Measurements from ENCODE around the gene COL23A1. TPM values are rescaled to one million over a fixed set of nuclear protein-coding genes. Genes with fewer than 3 reads are reported as not detected.
A peak's percentile ranks its signal among the peaks of the same experiment; 100 is the strongest.
"Not testable (repeated sequence)": the region's sequence is repeated elsewhere in the genome, so short reads cannot be mapped to it uniquely, and the experiment has no call there.

The COL23A1 gene
- total RNA-seq, 2 donors from 2014 or later, result 0.14 to 0.20 TPM

- H3K36me3 Mint-ChIP-seq, result no peaks in the 10 kb centered on the region
- H3K9me3 Mint-ChIP-seq, result peaks cover 0 to 5% of the 10 kb centered on the region in 2 donors
- ATAC-seq, result no peak
- no peak for DNase-seq (ENCODE audit: low spot score in 2 of 2)
- peak overlapping the region in 1 of 2 donors; percentile 60 for H3K27ac Mint-ChIP-seq
Measured at GRCh38 chr5:178273665-178274541, 316.3 kb downstream of the COL23A1 start.

- DNase-seq (ENCODE audit: low spot score in 2 of 2) (no peak), ATAC-seq (no peak)
- Mint-ChIP-seq H3K27ac (no peak overlapping the region), H3K36me3 (no peaks in the 10 kb centered on the region), H3K9me3 (peaks cover 0 to 5% of the 10 kb centered on the region in 2 donors)
Measured at GRCh38 chr5:178273041-178273440, 317.2 kb downstream of the COL23A1 start.

DNA sequence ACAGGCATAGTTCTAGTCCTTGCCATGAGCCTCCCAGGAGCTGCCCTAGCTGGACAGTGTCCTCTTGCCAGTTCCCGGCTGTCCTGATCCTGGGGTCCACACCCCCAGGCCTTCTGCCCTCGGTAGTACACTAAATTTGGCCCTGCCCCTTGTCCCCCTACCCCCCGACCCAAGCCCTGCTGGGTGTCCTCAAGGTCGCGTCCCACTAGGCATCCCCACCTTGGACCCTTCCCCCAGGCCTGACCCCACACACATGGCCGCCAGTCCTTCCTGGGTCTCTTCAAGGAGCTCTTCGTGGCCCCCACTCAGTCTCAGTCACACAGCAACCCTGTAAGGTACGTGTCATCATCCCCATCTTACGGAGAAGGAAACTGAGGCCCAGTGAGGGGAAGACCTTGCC is 317.6 kb downstream of the COL23A1 start:
- H3K9me3 Mint-ChIP-seq, result peaks cover 0 to 5% of the 10 kb centered on the region in 2 donors
- no peaks in the 10 kb centered on the region for H3K36me3 Mint-ChIP-seq
- no peak overlapping the region for H3K27ac Mint-ChIP-seq
- DNase-seq (ENCODE audit: low spot score in 2 of 2) (no peak), ATAC-seq (no peak)

- H3K36me3 Mint-ChIP-seq, result no peaks in the 10 kb centered on the region
- ATAC-seq, result no peak
- H3K9me3 Mint-ChIP-seq, result peaks cover 0 to 5% of the 10 kb centered on the region in 2 donors
- no peak for DNase-seq (ENCODE audit: low spot score in 2 of 2)
- no peak overlapping the region for H3K27ac Mint-ChIP-seq
Measured at GRCh38 chr5:178271726-178272479, 318.3 kb downstream of the COL23A1 start.

- ATAC-seq, result no peak
- no peaks in the 10 kb centered on the region for H3K36me3 Mint-ChIP-seq
- H3K9me3 Mint-ChIP-seq, result peaks cover 0 to 5% of the 10 kb centered on the region in 2 donors
- no peak overlapping the region for H3K27ac Mint-ChIP-seq
- DNase-seq (ENCODE audit: low spot score in 2 of 2), result no peak
Measured at GRCh38 chr5:178271231-178271630, 319.0 kb downstream of the COL23A1 start.

- Mint-ChIP-seq H3K27ac (no peak overlapping the region), H3K9me3 (peaks cover 0 to 5% of the 10 kb centered on the region in 2 donors), H3K36me3 (no peaks in the 10 kb centered on the region)
- DNase-seq (ENCODE audit: low spot score in 2 of 2), result no peak
- no peak for ATAC-seq
Measured at GRCh38 chr5:178269499-178269898, 320.7 kb downstream of the COL23A1 start.

DNA sequence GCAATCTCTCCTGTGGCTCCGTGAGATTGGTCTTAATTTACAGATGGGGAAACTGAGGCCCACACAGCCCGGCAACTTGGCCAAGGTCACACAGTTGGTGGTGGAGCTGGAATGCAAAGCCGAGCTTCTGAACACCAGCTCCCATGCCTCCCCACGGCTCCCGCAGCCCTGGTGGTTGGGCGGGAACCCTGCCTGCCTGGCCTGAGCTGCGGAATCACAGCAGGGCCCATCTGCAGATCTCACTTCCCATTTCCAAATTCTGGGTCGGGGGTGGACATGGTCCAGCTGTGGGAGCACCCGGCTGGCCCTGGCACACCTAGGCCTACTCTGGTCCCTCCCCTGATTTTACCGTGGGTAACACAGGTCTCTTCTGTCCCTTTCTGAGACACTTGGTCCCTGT is 322.3 kb downstream of the COL23A1 start:
- Mint-ChIP-seq H3K9me3 (peaks cover 5% of the 10 kb centered on the region in 2 donors), H3K27ac (no peak overlapping the region), H3K36me3 (no peaks in the 10 kb centered on the region)
- ATAC-seq (no peak), DNase-seq (ENCODE audit: low spot score in 2 of 2) (no peak)

DNA sequence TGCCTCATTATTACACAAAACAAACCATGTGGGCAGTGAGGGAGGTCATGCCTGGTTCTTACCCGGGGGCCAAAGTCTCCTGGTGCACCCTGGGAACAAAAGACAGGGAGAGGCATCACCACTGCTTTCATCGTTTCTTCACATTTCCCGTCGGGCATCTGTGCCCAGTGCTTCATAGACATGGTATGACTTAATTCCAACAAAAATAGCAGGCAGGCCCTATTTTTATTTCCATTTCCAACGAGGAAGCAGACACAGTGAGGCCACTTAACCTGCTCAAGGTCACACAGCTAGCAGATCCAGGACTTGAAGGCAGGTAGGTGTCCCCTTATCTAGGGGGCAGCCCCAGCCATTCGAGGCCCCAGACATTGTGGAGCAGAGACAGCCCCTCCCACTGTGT is 322.9 kb downstream of the COL23A1 start:
- peaks cover 5 to 10% of the 10 kb centered on the region in 2 donors for H3K9me3 Mint-ChIP-seq
- ATAC-seq (no peak), DNase-seq (ENCODE audit: low spot score in 2 of 2) (no peak)
- H3K36me3 Mint-ChIP-seq, result no peaks in the 10 kb centered on the region
- H3K27ac Mint-ChIP-seq, result peak overlapping the region in 1 of 2 donors; percentile 27

GRCh38 chr5:178266581-178266980 is 323.6 kb downstream of the COL23A1 start:
- Mint-ChIP-seq H3K27ac (peak overlapping the region in 1 of 2 donors; percentile 27), H3K36me3 (no peaks in the 10 kb centered on the region), H3K9me3 (peaks cover 5 to 10% of the 10 kb centered on the region in 2 donors)
- no peak for ATAC-seq
- DNase-seq (ENCODE audit: low spot score in 2 of 2), result no peak

DNA sequence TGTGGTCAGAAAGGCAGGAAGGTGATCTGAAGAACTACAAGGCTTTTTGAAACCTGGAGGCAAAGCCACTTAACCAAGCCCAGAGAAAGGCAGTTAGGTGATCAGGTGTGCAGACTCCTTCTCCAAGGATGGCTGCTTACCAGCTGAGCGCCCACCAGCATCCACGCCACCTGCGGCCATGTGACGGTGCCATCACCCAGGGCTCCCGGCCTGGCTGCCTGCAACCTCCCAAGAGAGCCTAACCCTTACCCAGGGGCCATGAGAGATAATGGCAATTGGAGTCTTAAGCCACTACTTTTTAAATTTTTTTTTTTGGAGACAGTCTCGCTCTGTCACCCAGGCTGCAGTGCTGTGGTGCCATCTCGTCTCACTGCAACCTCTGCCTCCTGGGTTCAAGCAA is 324.4 kb downstream of the COL23A1 start:
- Mint-ChIP-seq H3K27ac (no peak overlapping the region), H3K9me3 (peaks cover 5 to 10% of the 10 kb centered on the region in 2 donors), H3K36me3 (no peaks in the 10 kb centered on the region)
- ATAC-seq, result no peak
- no peak for DNase-seq (ENCODE audit: low spot score in 2 of 2)

GRCh38 chr5:178264044-178264443 is 326.1 kb downstream of the COL23A1 start:
- H3K36me3 Mint-ChIP-seq, result no peaks in the 10 kb centered on the region
- peaks cover 5% of the 10 kb centered on the region in 2 donors for H3K9me3 Mint-ChIP-seq
- no peak overlapping the region for H3K27ac Mint-ChIP-seq
- ATAC-seq (no peak), DNase-seq (ENCODE audit: low spot score in 2 of 2) (no peak)

- peaks cover 5% of the 10 kb centered on the region in 2 donors for H3K9me3 Mint-ChIP-seq
- H3K36me3 Mint-ChIP-seq, result no peaks in the 10 kb centered on the region
- no peak overlapping the region for H3K27ac Mint-ChIP-seq
- DNase-seq (ENCODE audit: low spot score in 2 of 2) (no peak), ATAC-seq (no peak)
Measured at GRCh38 chr5:178261666-178262600, 328.3 kb downstream of the COL23A1 start.

DNA sequence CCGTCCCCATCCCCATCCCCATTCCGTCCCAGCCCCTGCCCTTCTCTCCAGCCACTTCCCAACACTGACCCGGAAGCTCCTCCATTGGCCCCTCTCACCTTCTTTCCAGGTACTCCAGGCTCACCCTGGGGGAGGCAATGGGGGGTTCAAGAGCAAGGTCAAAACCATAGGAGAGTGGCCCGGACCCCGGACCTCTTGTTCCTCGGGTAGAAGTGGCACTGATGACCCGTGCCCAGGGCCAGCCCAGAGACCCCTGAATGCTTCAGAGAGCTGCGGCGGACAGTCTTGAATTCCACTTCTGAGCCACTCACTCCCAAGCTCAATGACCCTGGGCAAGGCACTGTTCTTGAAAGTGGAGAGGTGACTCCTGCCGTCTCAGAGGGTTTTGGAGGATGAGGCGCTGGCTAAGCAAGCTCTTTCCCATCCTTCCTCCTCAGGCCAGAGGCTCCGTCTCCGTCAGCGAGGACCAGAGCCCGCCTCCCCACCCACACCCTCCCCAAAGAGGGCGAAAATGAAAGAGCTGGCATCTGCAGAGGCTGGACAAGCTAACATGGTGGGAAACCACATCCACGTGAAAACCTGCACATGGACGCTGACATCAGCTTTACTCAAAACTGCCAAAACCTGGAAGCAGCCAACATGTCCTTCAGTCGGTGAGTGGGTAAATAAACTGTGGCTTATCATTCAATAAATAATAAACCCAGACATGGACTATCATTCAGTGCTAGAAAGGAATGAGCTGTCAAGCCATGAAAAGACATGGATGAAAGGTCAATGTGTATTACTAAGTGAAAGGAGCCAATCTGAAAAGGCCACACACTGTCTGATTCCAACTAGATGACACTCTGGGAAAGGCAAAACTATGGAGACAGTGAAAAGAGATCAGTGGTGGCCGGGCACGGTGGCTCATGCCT is 330.3 kb downstream of the COL23A1 start:
- DNase-seq (ENCODE audit: low spot score in 2 of 2) (no peak), ATAC-seq (peak in 1 of 2 donors; percentile 48)
- Mint-ChIP-seq H3K27ac (no peak overlapping the region), H3K36me3 (no peaks in the 10 kb centered on the region), H3K9me3 (peaks cover 5% of the 10 kb centered on the region in 2 donors)

GRCh38 chr5:178257650-178258049 is 332.5 kb downstream of the COL23A1 start:
- DNase-seq (ENCODE audit: low spot score in 2 of 2) (no peak), ATAC-seq (no peak)
- H3K36me3 Mint-ChIP-seq, result no peaks in the 10 kb centered on the region
- H3K9me3 Mint-ChIP-seq, result peaks cover 0 to 2% of the 10 kb centered on the region in 2 donors
- H3K27ac Mint-ChIP-seq, result no peak overlapping the region

DNA sequence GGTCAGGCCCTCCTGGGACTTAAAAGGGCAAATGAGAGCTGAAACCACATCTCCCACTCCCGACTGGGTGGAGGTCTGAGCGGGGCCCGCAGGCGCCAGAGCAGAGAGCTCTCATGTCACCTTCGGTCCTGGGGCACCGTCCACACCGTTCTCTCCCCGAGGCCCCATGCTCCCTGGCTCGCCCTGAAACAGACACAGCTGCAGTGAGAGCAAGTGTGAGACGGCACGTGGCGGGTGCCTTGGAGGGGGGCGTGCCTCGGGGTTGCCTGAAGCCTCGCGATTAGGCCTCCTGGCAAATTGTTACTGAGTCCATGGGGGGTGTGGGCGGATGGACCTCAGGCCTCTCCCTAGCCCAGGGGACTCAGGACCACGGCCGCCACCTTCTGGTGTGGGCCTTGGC is 333.4 kb downstream of the COL23A1 start:
- DNase-seq (ENCODE audit: low spot score in 2 of 2) (no peak), ATAC-seq (no peak)
- Mint-ChIP-seq H3K9me3 (no peaks in the 10 kb centered on the region), H3K27ac (no peak overlapping the region), H3K36me3 (no peaks in the 10 kb centered on the region)

DNA sequence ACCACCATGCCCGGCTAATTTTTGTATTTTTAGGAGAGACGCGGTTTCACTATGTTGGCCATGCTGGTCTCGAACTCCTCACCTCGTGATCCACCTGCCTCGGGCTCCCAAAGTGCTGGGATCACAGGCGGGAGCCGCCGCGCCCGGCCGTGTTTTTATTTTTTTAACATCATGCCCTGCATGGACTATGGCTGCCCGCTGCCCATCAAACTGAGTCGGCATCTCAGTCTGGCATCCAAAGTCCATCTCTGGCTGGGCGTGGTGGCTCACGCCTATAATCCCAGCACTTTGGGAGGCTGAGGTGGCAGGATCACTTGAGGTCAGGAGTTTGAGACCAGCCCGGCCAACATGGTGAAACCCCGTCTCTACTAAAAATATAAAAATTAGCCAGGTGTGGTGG is 336.6 kb downstream of the COL23A1 start:
- not testable (repeated sequence) for ATAC-seq

More for the DNA sequence above, 336.6 kb downstream of the COL23A1 start:
- not testable (repeated sequence) for H3K9me3 Mint-ChIP-seq; DNase-seq (ENCODE audit: low spot score in 2 of 2); H3K27ac Mint-ChIP-seq; H3K36me3 Mint-ChIP-seq

Data from activated naive CD4-positive, alpha-beta T cell treated with anti-CD3 and anti-CD28 coated beads, Interleukin-2, amount 50 U/mL, for 72 hours (primary cell).